ENCODE measurements around the gene SMOC2. TPM values are rescaled to one million over a fixed set of nuclear protein-coding genes. Genes with fewer than 3 reads are reported as not detected.

SMOC2 gene
- total RNA-seq, 1 donor from 2014 or later: not detected

- H3K4me3 ChIP-seq (ENCODE audit: low read depth, low read length): no peak overlapping the region
- H3K36me3 ChIP-seq (ENCODE audit: control insufficient read depth, insufficient read depth, low read length): no peaks in the 10 kb centered on the region
- no peak for TF ChIP-seq CTCF (IDR thresholded peaks at IDR 0.05; ENCODE audit: insufficient read depth, low read length, poor library complexity, severe bottlenecking)
- peaks cover 2% of the 10 kb centered on the region for H3K27me3 ChIP-seq (ENCODE audit: control insufficient read depth, insufficient read depth, low read length)
- no peak for DNase-seq (ENCODE audit: low read depth)
These were observed 9.9 kb downstream of the SMOC2 start for GRCh38 chr6:168450917-168451316.

- H3K27me3 ChIP-seq (ENCODE audit: control insufficient read depth, insufficient read depth, low read length): peaks cover 2% of the 10 kb centered on the region
- H3K4me3 ChIP-seq (ENCODE audit: low read depth, low read length): no peak overlapping the region
- no peaks in the 10 kb centered on the region for H3K36me3 ChIP-seq (ENCODE audit: control insufficient read depth, insufficient read depth, low read length)
- DNase-seq (ENCODE audit: low read depth): no peak
- peak; percentile 37 for TF ChIP-seq CTCF (IDR thresholded peaks at IDR 0.05; ENCODE audit: insufficient read depth, low read length, poor library complexity, severe bottlenecking)
These were observed 11.0 kb downstream of the SMOC2 start for GRCh38 chr6:168451805-168452517.

GRCh38 chr6:168452685-168453377 lies 11.8 kb downstream of the SMOC2 start:
- Histone ChIP-seq H3K36me3 (ENCODE audit: control insufficient read depth, insufficient read depth, low read length) (no peaks in the 10 kb centered on the region), H3K4me3 (ENCODE audit: low read depth, low read length) (no peak overlapping the region), H3K27me3 (ENCODE audit: control insufficient read depth, insufficient read depth, low read length) (peaks cover 2% of the 10 kb centered on the region)
- DNase-seq (ENCODE audit: low read depth): no peak
- TF ChIP-seq CTCF (IDR thresholded peaks at IDR 0.05; ENCODE audit: insufficient read depth, low read length, poor library complexity, severe bottlenecking): no peak

- TF ChIP-seq CTCF (IDR thresholded peaks at IDR 0.05; ENCODE audit: insufficient read depth, low read length, poor library complexity, severe bottlenecking): no peak
- Histone ChIP-seq H3K36me3 (ENCODE audit: control insufficient read depth, insufficient read depth, low read length) (no peaks in the 10 kb centered on the region), H3K4me3 (ENCODE audit: low read depth, low read length) (no peak overlapping the region), H3K27me3 (ENCODE audit: control insufficient read depth, insufficient read depth, low read length) (no peaks in the 10 kb centered on the region)
- DNase-seq (ENCODE audit: low read depth): no peak
These were observed 15.0 kb downstream of the SMOC2 start for GRCh38 chr6:168455847-168456530.

- DNase-seq (ENCODE audit: low read depth): no peak
- H3K36me3 ChIP-seq (ENCODE audit: control insufficient read depth, insufficient read depth, low read length): no peaks in the 10 kb centered on the region
- H3K4me3 ChIP-seq (ENCODE audit: low read depth, low read length): no peak overlapping the region
- no peaks in the 10 kb centered on the region for H3K27me3 ChIP-seq (ENCODE audit: control insufficient read depth, insufficient read depth, low read length)
- no peak for TF ChIP-seq CTCF (IDR thresholded peaks at IDR 0.05; ENCODE audit: insufficient read depth, low read length, poor library complexity, severe bottlenecking)
These were observed 16.1 kb downstream of the SMOC2 start for GRCh38 chr6:168456907-168457652.

All from kidney epithelial cell (primary cell).